ENCODE results near the gene KCNH3. TPM values are rescaled to one million over a fixed set of nuclear protein-coding genes. Genes with fewer than 3 reads are reported as not detected.
A peak's percentile ranks its signal among the peaks of the same experiment; 100 is the strongest.

The KCNH3 gene
- total and polyA plus RNA-seq, 8 donors = 0.25 to 0.61 (median 0.49) TPM; not detected in 4

DNA sequence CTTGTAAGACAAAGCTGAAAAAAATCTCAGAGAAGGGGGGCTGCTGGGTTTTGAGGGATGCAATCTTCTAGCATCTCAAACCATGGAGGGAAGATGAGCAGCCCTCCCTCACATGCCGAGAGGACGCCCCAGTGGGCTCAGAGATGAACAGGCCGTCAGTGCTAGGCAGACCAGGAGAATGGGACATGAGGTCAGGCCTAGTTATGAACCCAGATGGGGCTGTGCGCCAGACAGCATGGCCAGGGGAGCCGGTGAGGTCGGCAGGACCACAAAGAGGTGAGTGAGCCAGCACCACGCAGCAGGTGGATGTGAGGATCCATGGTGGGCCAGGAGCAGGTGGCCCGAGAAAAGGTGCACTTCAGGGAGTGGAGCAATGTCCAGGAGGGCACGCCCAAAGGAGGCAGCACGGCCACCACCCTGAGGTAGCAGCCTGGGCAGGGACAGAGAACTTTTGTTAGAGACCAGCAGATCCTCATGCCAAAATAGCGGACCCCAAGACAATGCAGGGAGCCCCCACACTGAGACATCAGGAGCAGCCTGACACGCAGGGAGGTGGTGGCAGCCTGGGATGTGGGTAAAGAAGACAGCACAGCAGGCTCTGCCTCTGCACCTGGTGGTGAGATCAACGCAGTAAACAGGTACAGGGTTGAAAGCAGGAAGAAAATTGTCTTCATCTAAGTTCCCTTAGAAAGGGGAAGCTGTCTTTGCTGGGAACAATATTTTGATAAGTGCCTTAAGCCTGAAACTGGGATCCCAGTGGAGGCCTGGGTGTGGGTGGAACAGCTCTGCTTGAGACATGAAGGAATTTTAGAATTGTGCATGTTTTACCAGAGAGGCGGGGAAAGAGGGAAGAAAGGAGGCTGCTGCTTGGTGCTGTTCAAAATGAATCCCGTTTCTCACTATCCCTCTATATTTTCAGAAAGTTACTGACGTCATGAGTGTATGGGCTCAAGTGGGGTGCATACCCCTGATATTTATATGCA lies 46.9 kb downstream of the KCNH3 start:
- Histone ChIP-seq H3K9me3 (no peaks in the 10 kb centered on the region), H3K27ac (no peak overlapping the region), H3K36me3 (peaks cover 0 to 17% (median 9%) of the 10 kb centered on the region in 4 donors), H3K4me3 (no peak overlapping the region), H3K27me3 (no peaks in the 10 kb centered on the region), H3K4me1 (peaks cover under 1 to 30% (median 21%) of the 10 kb centered on the region in 4 donors)
- 83 to 88% (median 88%) methylated on average over 16 of the region's 16 CpGs for WGBS, 5 donors
- DNase-seq = peak in 1 of 2 donors; percentile 36
- intact Hi-C loops (cut with DNase I; ENCODE audit: low total_unique reads) = no loop called here
- no peak for TF ChIP-seq POLR2AphosphoS5 (IDR thresholded peaks at IDR 0.05)
- TF ChIP-seq POLR2A (IDR thresholded peaks at IDR 0.05) = no peak
- no peak for TF ChIP-seq EP300 (IDR thresholded peaks at IDR 0.05)
- TF ChIP-seq, protein P1, sequence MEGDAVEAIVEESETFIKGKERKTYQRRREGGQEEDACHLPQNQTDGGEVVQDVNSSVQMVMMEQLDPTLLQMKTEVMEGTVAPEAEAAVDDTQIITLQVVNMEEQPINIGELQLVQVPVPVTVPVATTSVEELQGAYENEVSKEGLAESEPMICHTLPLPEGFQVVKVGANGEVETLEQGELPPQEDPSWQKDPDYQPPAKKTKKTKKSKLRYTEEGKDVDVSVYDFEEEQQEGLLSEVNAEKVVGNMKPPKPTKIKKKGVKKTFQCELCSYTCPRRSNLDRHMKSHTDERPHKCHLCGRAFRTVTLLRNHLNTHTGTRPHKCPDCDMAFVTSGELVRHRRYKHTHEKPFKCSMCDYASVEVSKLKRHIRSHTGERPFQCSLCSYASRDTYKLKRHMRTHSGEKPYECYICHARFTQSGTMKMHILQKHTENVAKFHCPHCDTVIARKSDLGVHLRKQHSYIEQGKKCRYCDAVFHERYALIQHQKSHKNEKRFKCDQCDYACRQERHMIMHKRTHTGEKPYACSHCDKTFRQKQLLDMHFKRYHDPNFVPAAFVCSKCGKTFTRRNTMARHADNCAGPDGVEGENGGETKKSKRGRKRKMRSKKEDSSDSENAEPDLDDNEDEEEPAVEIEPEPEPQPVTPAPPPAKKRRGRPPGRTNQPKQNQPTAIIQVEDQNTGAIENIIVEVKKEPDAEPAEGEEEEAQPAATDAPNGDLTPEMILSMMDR (IDR thresholded peaks at IDR 0.05) = no peak

DNA sequence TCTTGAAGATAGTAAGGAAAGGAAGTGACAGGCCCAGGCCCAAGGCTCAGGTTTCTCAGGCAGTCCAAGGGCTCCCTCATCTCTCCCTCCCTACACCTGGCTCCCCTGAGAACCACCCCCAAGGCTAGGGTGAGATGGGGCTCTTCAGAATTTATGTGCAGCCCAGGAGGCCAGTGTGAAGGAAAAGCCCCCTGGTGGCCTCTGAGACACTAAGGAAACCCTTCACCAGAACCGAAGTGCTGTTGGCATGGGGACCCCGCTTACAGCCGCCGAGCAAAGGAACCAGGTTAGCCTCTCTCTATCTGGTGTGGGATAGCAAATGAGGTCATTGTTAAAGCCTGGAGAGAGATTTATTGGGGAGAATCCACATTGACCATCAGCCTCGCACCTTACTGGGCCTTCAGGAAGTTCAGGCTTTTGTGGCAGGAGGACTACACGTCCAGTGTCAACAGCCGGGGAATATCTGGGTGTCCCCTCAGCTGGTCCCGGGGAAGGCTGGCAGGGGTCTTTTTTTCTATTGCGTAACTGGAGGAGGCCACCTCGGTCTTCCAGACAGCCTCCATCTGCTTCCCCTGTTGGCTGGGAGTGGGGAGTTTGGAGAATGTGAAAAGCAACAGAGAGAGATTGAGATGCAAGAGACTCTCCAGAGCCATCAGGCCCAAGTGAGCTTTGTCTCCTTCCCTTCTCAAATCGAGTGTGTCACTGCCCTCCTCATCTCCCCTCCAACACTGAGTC lies 48.5 kb downstream of the KCNH3 start:
- DNase-seq = no peak
- H3K36me3 ChIP-seq = peaks cover 0 to 20% (median 11%) of the 10 kb centered on the region in 4 donors
- H3K9me3 ChIP-seq = no peaks in the 10 kb centered on the region
- no peaks in the 10 kb centered on the region for H3K27me3 ChIP-seq
- no peak for TF ChIP-seq POLR2A (IDR thresholded peaks at IDR 0.05)
- TF ChIP-seq, protein P1 (IDR thresholded peaks at IDR 0.05) = no peak
- no peak for TF ChIP-seq EP300 (IDR thresholded peaks at IDR 0.05)
- TF ChIP-seq POLR2AphosphoS5 (IDR thresholded peaks at IDR 0.05) = no peak
- peaks cover 0 to 23% (median 17%) of the 10 kb centered on the region in 4 donors for H3K4me1 ChIP-seq
- H3K4me3 ChIP-seq = no peak overlapping the region
- intact Hi-C loops (cut with DNase I; ENCODE audit: low total_unique reads) = no loop called here
- WGBS, 5 donors = 89 to 94% (median 91%) methylated on average over 11 of the region's 11 CpGs
- no peak overlapping the region for H3K27ac ChIP-seq

DNA sequence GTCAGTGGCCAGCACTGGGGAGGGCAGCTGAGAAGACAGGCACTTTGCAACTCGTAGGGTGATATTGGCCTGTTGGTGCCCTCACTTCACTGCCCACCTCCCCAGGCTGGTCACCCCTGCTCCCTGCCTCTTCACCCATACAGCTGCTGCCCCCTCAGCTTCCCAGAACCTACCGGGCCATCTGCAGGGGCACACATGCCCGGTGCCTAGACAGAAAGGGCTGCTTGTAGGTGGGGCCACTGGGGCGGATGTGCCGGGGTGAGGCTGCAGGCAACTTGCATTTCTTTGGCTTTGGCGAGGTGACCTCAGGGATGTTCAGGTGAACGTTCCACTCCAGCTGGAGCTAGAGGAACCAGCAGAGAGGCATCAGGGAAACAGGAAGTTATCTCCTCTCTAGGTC lies 49.5 kb downstream of the KCNH3 start:
- H3K36me3 ChIP-seq = peaks cover 0 to 20% (median 11%) of the 10 kb centered on the region in 4 donors
- H3K4me1 ChIP-seq = peaks cover 0 to 13% (median 9%) of the 10 kb centered on the region in 4 donors
- TF ChIP-seq POLR2A (IDR thresholded peaks at IDR 0.05) = no peak
- no peak for TF ChIP-seq EP300 (IDR thresholded peaks at IDR 0.05)
- TF ChIP-seq, protein P1 (IDR thresholded peaks at IDR 0.05) = no peak
- TF ChIP-seq POLR2AphosphoS5 (IDR thresholded peaks at IDR 0.05) = no peak
- no peaks in the 10 kb centered on the region for H3K9me3 ChIP-seq
- 84 to 96% (median 91%) methylated on average over 5 to 7 of the region's 7 CpGs for WGBS, 5 donors
- H3K27me3 ChIP-seq = no peaks in the 10 kb centered on the region
- H3K27ac ChIP-seq = no peak overlapping the region
- DNase-seq = no peak
- H3K4me3 ChIP-seq = no peak overlapping the region
- intact Hi-C loops (cut with DNase I; ENCODE audit: low total_unique reads) = no loop called here

Data from stomach (tissue), 9 donors.